ENCODE measurements around the gene GRHPR.
A peak's percentile ranks its signal among the peaks of the same experiment; 100 is the strongest.
"Not testable (repeated sequence)": the region's sequence is repeated elsewhere in the genome, so short reads cannot be mapped to it uniquely, and the experiment has no call there.

GRHPR gene

GRCh38 chr9:37471942-37472684 lies 49.6 kb downstream of the GRHPR start (continued):
- TF ChIP-seq ZNF621 (tag by site-specific recombination; IDR thresholded peaks at IDR 0.05): no peak
- TF ChIP-seq BCL11B (tag by site-specific recombination; IDR thresholded peaks at IDR 0.05; ENCODE audit: low read depth): no peak
- TF ChIP-seq, protein P1, sequence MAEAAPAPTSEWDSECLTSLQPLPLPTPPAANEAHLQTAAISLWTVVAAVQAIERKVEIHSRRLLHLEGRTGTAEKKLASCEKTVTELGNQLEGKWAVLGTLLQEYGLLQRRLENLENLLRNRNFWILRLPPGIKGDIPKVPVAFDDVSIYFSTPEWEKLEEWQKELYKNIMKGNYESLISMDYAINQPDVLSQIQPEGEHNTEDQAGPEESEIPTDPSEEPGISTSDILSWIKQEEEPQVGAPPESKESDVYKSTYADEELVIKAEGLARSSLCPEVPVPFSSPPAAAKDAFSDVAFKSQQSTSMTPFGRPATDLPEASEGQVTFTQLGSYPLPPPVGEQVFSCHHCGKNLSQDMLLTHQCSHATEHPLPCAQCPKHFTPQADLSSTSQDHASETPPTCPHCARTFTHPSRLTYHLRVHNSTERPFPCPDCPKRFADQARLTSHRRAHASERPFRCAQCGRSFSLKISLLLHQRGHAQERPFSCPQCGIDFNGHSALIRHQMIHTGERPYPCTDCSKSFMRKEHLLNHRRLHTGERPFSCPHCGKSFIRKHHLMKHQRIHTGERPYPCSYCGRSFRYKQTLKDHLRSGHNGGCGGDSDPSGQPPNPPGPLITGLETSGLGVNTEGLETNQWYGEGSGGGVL (tag by site-specific recombination; IDR thresholded peaks at IDR 0.05): no peak
- TF ChIP-seq ZNF366 (tag by site-specific recombination; conservative IDR thresholded peaks at IDR 0.05): peak; percentile 63
- no peak for TF ChIP-seq SALL2 (tag by site-specific recombination; IDR thresholded peaks at IDR 0.05; ENCODE audit: borderline replicate concordance)
- TF ChIP-seq ZNF785 (tag by site-specific recombination; IDR thresholded peaks at IDR 0.05): no peak
- TF ChIP-seq, protein P2, sequence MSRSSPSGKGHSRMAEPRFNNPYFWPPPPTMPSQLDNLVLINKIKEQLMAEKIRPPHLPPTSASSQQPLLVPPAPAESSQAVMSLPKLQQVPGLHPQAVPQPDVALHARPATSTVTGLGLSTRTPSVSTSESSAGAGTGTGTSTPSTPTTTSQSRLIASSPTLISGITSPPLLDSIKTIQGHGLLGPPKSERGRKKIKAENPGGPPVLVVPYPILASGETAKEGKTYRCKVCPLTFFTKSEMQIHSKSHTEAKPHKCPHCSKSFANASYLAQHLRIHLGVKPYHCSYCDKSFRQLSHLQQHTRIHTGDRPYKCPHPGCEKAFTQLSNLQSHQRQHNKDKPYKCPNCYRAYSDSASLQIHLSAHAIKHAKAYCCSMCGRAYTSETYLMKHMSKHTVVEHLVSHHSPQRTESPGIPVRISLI (tag by site-specific recombination; IDR thresholded peaks at IDR 0.05): peak; percentile 80; the same call in 1 of the 2 replicates
- no peak for TF ChIP-seq MEIS1 (CRISPR knock-in tag; IDR thresholded peaks at IDR 0.05; ENCODE audit: borderline replicate concordance)
- no peak for TF ChIP-seq ZNF426 (tag by site-specific recombination; IDR thresholded peaks at IDR 0.05)
- no peak for TF ChIP-seq KLF10 (tag by site-specific recombination; IDR thresholded peaks at IDR 0.05)
- no peak for TF ChIP-seq KLF8 (tag by site-specific recombination; IDR thresholded peaks at IDR 0.05)
- no peak for TF ChIP-seq ZNF18 (tag by site-specific recombination; IDR thresholded peaks at IDR 0.05)
- TF ChIP-seq ZNF549 (tag by site-specific recombination; IDR thresholded peaks at IDR 0.05): no peak
- TF ChIP-seq TCF7L2 (IDR thresholded peaks at IDR 0.05; ENCODE audit: borderline replicate concordance, low read depth, low read length): no peak
- TF ChIP-seq ZNF76 (tag by site-specific recombination; IDR thresholded peaks at IDR 0.05; ENCODE audit: borderline replicate concordance, low read depth): no peak
- peak; percentile 62 for TF ChIP-seq ZNF335 (tag by site-specific recombination; conservative IDR thresholded peaks at IDR 0.05)
- TF ChIP-seq ZNF132 (tag by site-specific recombination; IDR thresholded peaks at IDR 0.05; ENCODE audit: borderline replicate concordance): no peak

DNA sequence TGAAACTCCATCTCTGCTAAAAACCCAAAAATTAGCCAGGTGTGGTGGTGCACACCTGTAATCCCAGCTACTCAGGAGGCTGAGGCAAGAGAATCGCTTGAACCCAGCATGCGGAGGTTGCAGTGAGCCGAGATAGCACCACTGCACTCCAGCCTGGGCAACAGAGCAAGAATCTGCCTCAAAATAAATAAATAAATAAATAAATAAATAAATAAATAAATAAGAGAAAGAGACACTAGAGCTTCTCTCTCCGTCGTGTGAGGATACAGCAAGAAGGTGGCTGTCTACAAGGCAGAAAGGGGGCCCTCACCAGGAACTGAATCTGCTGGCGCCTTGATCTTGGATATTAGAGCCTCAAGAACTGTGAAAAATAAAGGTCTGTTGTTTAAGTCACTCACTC lies 51.5 kb downstream of the GRHPR start:
- CTCF ChIA-PET: interaction anchor here (0.6 to 1.6 kb wide), 3 partner anchors 59 to 889 kb away, joined by 4 to 6 read pairs (median 5); no protein-coding TSS in a partner anchor
- H3K4me1 ChIP-seq (ENCODE audit: control insufficient read depth, insufficient read depth, low read length); H3K27ac ChIP-seq (ENCODE audit: extremely low read depth, low read depth, low read length); H3K9me3 ChIP-seq (ENCODE audit: control insufficient read depth, insufficient read depth, low read depth, low read length); H3K36me3 ChIP-seq (ENCODE audit: control insufficient read depth in 2 of 2, insufficient read depth in 1 of 2, low read length in 2 of 2); H3K4me3 ChIP-seq (ENCODE audit: low read depth, low read length); POLR2A ChIA-PET: not testable (repeated sequence)
- TF ChIP-seq ZNF140 (tag by site-specific recombination; IDR thresholded peaks at IDR 0.05) (peak; percentile 47; the same call in 1 of the 2 replicates), ZNF394 (tag by site-specific recombination; IDR thresholded peaks at IDR 0.05; ENCODE audit: borderline replicate concordance) (peak; percentile 75; the same call in 1 of the 2 replicates), ZNF623 (tag by site-specific recombination; IDR thresholded peaks at IDR 0.05) (peak; percentile 42; the same call in 1 of the 2 replicates), ZBTB8A (tag by site-specific recombination; IDR thresholded peaks at IDR 0.05) (peak; percentile 29; the same call in 1 of the 2 replicates), ZNF426 (tag by site-specific recombination; IDR thresholded peaks at IDR 0.05) (peak; percentile 60)
- TF ChIP-seq, protein P3, sequence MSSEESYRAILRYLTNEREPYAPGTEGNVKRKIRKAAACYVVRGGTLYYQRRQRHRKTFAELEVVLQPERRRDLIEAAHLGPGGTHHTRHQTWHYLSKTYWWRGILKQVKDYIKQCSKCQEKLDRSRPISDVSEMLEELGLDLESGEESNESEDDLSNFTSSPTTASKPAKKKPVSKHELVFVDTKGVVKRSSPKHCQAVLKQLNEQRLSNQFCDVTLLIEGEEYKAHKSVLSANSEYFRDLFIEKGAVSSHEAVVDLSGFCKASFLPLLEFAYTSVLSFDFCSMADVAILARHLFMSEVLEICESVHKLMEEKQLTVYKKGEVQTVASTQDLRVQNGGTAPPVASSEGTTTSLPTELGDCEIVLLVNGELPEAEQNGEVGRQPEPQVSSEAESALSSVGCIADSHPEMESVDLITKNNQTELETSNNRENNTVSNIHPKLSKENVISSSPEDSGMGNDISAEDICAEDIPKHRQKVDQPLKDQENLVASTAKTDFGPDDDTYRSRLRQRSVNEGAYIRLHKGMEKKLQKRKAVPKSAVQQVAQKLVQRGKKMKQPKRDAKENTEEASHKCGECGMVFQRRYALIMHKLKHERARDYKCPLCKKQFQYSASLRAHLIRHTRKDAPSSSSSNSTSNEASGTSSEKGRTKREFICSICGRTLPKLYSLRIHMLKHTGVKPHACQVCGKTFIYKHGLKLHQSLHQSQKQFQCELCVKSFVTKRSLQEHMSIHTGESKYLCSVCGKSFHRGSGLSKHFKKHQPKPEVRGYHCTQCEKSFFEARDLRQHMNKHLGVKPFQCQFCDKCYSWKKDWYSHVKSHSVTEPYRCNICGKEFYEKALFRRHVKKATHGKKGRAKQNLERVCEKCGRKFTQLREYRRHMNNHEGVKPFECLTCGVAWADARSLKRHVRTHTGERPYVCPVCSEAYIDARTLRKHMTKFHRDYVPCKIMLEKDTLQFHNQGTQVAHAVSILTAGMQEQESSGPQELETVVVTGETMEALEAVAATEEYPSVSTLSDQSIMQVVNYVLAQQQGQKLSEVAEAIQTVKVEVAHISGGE (tag by site-specific recombination; conservative IDR thresholded peaks at IDR 0.05; ENCODE audit: low read depth): peak; percentile 38; the same call in 1 of the 2 replicates
